Iris pigment epithelial cell (primary cell): Measurements from ENCODE around the gene ARPC5L.
"Not testable (repeated sequence)": the region's sequence is repeated elsewhere in the genome, so short reads cannot be mapped to it uniquely, and the experiment has no call there.

Experiments used
- DNase-seq: peaks from one replicate; pipeline ENCODE4 v3.0.0-alpha.2; 2011; ENCODE audit warnings: low read depth

Gene ARPC5L

DNA sequence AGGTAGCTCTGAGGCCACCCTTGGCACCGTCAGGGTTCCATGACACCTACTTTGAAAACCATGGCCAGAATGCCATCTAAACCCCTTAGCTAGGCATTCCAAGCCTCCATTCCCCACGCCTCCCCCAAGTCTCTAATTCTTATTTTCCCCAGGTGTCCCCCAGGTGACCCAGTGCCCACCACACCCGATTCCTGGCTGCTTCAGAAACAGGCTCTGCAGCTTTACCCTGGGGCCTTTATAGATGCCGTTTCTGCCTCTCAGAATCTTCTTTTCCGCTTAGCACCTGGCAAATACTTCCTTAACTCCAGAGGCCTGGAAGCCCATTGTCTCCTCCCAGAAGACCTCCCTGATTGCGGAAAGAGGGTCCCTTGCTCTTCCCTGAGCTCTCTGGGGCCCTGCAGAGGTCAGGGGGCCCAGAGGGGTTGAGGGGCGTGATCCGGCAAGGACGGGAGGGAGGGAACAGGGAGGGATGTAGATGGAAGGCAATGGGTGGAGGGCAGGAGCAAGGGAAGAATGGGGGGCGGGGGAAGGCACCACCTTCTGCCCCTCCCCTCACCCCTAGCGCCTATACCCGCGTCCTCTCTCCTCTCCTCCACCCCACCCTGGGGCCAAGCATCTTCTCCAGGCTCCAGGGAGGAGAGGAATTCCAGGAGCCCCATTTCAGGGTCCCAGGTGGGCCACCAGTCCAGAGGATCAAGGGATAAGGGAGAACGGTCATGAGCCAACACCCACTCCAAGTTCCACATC lies 20.7 kb upstream of the ARPC5L start:
- no peak for DNase-seq

DNA sequence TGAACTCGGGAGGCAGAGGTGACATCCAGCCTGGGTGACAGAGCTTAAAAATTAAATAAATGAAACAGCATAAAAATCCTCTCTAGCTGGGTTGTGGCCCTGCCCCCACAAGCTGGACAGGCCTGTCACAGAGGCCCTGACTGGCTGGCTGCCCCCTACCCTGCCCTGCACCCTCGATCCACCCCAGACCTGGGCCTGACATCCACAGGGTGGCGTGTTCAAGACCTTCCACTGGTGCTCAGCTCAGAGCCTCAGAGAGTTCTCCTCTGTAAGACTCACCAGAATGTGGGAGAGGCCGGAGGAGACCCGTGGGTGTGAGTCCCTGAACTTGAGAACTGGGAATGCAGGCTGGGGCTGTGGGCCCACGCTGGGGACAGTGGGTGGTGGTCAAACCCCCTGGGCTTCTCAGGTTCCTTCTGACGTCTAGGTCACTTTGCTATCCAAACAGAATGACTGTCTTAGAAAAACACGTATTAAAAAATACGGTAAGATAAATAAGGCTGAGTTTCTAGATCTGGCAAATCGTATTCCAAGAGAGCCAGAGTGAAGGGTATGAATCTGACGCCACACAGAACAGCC lies 18.4 kb upstream of the ARPC5L start:
- DNase-seq, result peak; percentile 60

GRCh38 chr9:124844291-124844690 lies 17.6 kb upstream of the ARPC5L start:
- DNase-seq, result no peak

- DNase-seq, result not testable (repeated sequence)
Observed at GRCh38 chr9:124846467-124846866, 15.5 kb upstream of the ARPC5L start.

- no peak for DNase-seq
Observed at GRCh38 chr9:124846969-124847368, 15.0 kb upstream of the ARPC5L start.

- peak; percentile 79 for DNase-seq
Observed at GRCh38 chr9:124849801-124850200, 12.1 kb upstream of the ARPC5L start.

GRCh38 chr9:124852121-124852828 lies 9.7 kb upstream of the ARPC5L start:
- no peak for DNase-seq

- DNase-seq, result peak; percentile 66
Observed at GRCh38 chr9:124852829-124853531, 8.9 kb upstream of the ARPC5L start, which contains the start of gene WDR38. Gene WDR38 (plus strand): TSS chr9:124853460. CDS start chr9:124853532, 72 bp downstream.

GRCh38 chr9:124853605-124854143 lies 8.3 kb upstream of the ARPC5L start:
- DNase-seq, result no peak

GRCh38 chr9:124854161-124854560 lies 7.8 kb upstream of the ARPC5L start:
- DNase-seq, result no peak

DNA sequence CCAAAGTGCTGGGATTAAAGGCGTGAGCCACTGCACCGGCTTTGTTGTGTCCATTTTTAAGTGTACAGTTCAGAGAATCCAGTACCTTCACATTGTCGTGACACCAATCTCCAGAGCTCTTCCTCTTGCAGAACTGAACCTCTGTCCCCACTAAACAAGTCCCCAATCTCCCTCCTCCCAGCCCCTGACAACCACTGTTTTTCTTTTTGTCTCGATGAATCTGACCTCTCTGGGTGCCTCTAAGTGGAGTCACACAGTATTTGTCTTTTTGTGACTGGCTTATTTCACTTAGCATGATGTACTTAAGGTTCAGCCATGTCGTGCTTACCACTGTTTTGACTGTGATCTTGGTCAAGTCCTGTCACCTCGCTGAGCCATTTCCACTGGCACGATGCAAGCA lies 7.1 kb upstream of the ARPC5L start:
- no peak for DNase-seq

GRCh38 chr9:124855566-124855943 lies 6.4 kb upstream of the ARPC5L start:
- no peak for DNase-seq

DNA sequence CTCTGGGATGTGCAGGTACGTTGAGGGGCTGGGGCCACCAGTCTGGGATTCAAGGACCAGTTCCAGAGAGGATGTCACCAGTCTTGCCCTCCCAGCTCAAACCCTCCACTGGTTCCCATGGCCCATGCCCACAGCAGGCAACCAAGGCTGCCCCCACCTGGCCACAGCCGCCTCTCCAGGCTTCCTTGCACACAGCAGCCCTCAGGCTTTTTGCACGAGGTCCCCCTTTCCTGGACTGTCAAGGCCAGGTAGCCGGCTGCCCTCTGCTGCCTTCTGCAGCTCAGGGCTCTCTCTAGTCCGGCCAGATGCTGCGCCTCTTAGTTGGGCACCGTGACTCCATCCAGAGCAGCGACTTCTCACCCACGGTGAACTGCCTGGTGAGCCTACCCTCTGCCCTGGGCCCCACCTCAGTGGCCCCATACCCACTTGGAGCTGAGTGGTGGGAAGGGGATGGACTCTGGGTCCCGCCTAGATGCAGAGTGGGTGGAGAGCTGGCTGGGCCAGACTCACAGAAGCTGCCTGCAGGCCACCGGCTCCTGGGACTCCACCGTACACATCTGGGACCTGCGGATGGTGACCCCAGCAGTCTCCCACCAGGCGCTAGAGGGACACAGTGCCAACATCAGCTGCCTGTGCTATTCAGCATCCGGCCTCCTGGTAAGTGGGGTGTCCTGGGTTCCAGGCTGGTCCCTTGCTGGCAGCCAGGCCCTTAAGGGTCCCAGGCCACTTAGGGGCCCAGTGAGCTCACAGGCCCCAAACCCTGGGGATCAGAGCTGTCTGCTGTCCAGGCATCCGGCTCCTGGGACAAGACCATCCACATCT lies 5.8 kb upstream of the ARPC5L start:
- no peak for DNase-seq

DNA sequence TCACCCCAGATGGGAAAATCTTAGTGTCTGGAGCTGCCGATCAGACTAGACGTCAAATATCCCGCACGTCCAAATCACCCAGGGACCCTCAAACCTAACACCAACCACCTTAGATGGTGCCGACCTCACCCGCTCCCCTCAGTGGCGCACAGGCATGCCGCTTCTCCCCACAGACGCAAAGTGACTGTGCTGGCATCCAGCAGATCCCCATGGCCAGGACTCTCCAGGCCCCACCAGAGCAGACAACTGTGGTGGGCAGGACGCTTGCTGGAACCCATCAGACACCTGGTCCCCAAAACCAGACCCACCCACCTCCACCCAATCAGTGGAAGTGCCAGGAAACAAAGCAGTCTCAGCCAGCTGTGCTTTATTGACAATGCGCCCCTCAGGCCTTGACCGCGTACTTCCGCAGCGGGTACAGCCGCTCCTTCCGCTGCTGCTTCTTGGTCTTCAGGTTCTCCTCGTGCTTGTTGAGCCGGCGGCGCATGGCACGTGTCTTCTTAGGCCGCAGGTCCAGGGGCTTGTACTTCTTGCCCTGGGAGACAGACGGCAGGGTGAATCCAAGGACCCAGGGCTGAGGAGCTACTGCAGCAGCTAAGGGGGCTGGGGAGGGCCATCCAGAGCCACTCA lies 4.3 kb upstream of the ARPC5L start:
- DNase-seq, result no peak

GRCh38 chr9:124858330-124859046 lies 3.4 kb upstream of the ARPC5L start:
- DNase-seq, result no peak

- no peak for DNase-seq
Observed at GRCh38 chr9:124859803-124860581, 1.9 kb upstream of the ARPC5L start.

GRCh38 chr9:124860582-124861341 lies 1.2 kb upstream of the ARPC5L start:
- DNase-seq, result no peak

GRCh38 chr9:124863371-124863871 lies 1.5 kb downstream of the ARPC5L start:
- DNase-seq, result no peak
